ENCODE measurements around the gene DNAJC8.

DNA sequence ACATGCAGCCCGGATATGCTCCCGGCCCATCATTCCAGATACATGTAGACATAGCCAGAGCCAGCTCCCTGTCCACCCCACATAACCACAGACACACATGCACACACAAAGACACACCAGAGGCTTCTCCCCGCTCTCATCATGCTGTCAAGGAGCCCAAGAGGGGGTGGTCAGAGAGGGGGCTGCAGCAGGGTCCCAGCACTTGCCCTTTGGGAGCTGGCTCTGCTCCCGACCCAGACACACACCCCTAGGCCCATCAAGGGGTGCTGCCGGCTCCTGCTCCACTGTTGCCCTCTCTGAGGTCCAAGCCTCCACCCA is 58.9 kb downstream of the DNAJC8 start:
- TF ChIP-seq HDGF (IDR thresholded peaks at IDR 0.05; ENCODE audit: borderline replicate concordance) (no peak), SP1 (IDR thresholded peaks at IDR 0.05) (no peak), BHLHE40 (IDR thresholded peaks at IDR 0.05; ENCODE audit: borderline replicate concordance) (no peak), ARNT (IDR thresholded peaks at IDR 0.05) (no peak)
